ENCODE data around the gene LMF1.

Gene LMF1

DNA sequence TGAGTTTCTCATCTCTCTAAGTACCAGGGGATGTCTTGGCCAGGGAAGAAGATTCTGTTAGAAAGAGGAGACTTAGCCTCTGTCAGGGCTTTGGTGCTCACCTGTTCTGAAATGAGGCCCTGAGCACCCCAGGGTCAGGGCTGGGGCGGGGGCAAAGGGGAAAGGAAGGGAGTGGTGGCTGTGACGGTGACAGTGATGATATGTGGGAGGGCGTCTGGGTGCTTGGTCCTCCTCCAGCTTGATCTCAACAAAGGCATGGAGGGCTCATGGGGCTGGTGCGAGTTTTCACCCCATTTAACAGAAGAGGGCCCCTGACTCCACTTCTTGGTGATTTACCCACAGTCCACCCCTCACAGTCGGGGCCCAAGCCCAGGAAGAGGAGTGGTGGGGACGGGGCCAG lies 25.9 kb upstream of the LMF1 start:
- Mint-ChIP-seq H3K27me3 (peaks cover 25% of the 10 kb centered on the region), H3K4me3 (no peak overlapping the region), H3K4me1 (no peaks in the 10 kb centered on the region), H3K36me3 (no peaks in the 10 kb centered on the region), H3K27ac (no peak overlapping the region), H3K9me3 (no peaks in the 10 kb centered on the region)
- no peak for DNase-seq (ENCODE audit: low spot score in 2 of 2)
- no peak for ATAC-seq (ENCODE audit: low read depth)

- Mint-ChIP-seq H3K36me3 (no peaks in the 10 kb centered on the region), H3K27ac (no peak overlapping the region), H3K4me1 (no peaks in the 10 kb centered on the region), H3K4me3 (no peak overlapping the region), H3K9me3 (no peaks in the 10 kb centered on the region), H3K27me3 (peaks cover 25% of the 10 kb centered on the region)
- ATAC-seq (ENCODE audit: low read depth) (no peak), DNase-seq (ENCODE audit: low spot score in 2 of 2) (no peak)
Observed at GRCh38 chr16:995783-996182, 25.0 kb upstream of the LMF1 start.

GRCh38 chr16:995087-995486 lies 24.3 kb upstream of the LMF1 start:
- Mint-ChIP-seq H3K27me3 (peaks cover 25% of the 10 kb centered on the region), H3K27ac (no peak overlapping the region), H3K4me1 (no peaks in the 10 kb centered on the region), H3K4me3 (no peak overlapping the region), H3K9me3 (no peaks in the 10 kb centered on the region), H3K36me3 (no peaks in the 10 kb centered on the region)
- ATAC-seq (ENCODE audit: low read depth), result no peak
- no peak for DNase-seq (ENCODE audit: low spot score in 2 of 2)

- H3K27me3 Mint-ChIP-seq, result peaks cover 24% of the 10 kb centered on the region
- H3K4me1 Mint-ChIP-seq, result no peaks in the 10 kb centered on the region
- no peaks in the 10 kb centered on the region for H3K36me3 Mint-ChIP-seq
- ATAC-seq (ENCODE audit: low read depth) (no peak), DNase-seq (ENCODE audit: low spot score in 2 of 2) (no peak)
- no peak overlapping the region for H3K27ac Mint-ChIP-seq
- no peak overlapping the region for H3K4me3 Mint-ChIP-seq
- H3K9me3 Mint-ChIP-seq, result no peaks in the 10 kb centered on the region
Observed at GRCh38 chr16:993731-994130, 22.9 kb upstream of the LMF1 start.

GRCh38 chr16:991773-992172 lies 21.0 kb upstream of the LMF1 start:
- H3K4me3 Mint-ChIP-seq, result no peak overlapping the region
- no peak for ATAC-seq (ENCODE audit: low read depth)
- H3K27ac Mint-ChIP-seq, result no peak overlapping the region
- H3K36me3 Mint-ChIP-seq, result no peaks in the 10 kb centered on the region
- H3K27me3 Mint-ChIP-seq, result peaks cover 20% of the 10 kb centered on the region
- DNase-seq (ENCODE audit: low spot score in 2 of 2), result no peak
- no peaks in the 10 kb centered on the region for H3K9me3 Mint-ChIP-seq
- H3K4me1 Mint-ChIP-seq, result no peaks in the 10 kb centered on the region

- no peak overlapping the region for H3K27ac Mint-ChIP-seq
- no peaks in the 10 kb centered on the region for H3K9me3 Mint-ChIP-seq
- DNase-seq (ENCODE audit: low spot score in 2 of 2) (no peak), ATAC-seq (ENCODE audit: low read depth) (no peak)
- no peak overlapping the region for H3K4me3 Mint-ChIP-seq
- H3K36me3 Mint-ChIP-seq, result no peaks in the 10 kb centered on the region
- no peaks in the 10 kb centered on the region for H3K4me1 Mint-ChIP-seq
- peaks cover 16% of the 10 kb centered on the region for H3K27me3 Mint-ChIP-seq
Observed at GRCh38 chr16:991345-991744, 20.6 kb upstream of the LMF1 start.

- Mint-ChIP-seq H3K4me3 (no peak overlapping the region), H3K27ac (no peak overlapping the region), H3K36me3 (no peaks in the 10 kb centered on the region), H3K27me3 (peaks cover 15% of the 10 kb centered on the region), H3K9me3 (no peaks in the 10 kb centered on the region), H3K4me1 (no peaks in the 10 kb centered on the region)
- DNase-seq (ENCODE audit: low spot score in 2 of 2), result no peak
- ATAC-seq (ENCODE audit: low read depth), result no peak
Observed at GRCh38 chr16:990516-991291, 19.9 kb upstream of the LMF1 start.

DNA sequence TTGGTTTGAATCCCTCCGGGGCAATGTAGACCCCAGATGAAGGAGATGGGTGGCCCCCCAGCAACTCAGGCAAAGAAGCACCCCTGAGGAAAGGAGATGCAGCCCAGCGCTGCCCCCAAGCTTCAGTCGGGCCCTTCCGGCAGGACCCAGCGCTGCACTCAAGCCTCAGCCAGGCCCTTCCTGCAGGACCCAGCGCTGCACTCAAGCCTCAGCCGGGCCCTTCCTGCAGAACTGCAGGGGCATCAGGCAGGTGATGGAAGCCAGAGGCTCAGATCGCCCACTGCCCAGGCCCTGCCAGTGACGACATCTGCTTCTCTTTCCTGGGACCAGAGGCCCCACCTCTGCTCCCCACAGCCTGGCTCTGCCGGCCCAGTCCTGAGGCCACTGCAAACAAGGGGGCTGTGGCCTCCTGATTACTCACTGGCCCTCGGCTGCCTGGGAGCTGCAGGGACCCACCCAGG lies 18.6 kb upstream of the LMF1 start:
- ATAC-seq (ENCODE audit: low read depth) (no peak), DNase-seq (ENCODE audit: low spot score in 2 of 2) (no peak)
- no peaks in the 10 kb centered on the region for H3K36me3 Mint-ChIP-seq
- no peak overlapping the region for H3K4me3 Mint-ChIP-seq
- H3K27ac Mint-ChIP-seq, result no peak overlapping the region
- peaks cover 12% of the 10 kb centered on the region for H3K27me3 Mint-ChIP-seq
- H3K4me1 Mint-ChIP-seq, result no peaks in the 10 kb centered on the region
- no peaks in the 10 kb centered on the region for H3K9me3 Mint-ChIP-seq

DNA sequence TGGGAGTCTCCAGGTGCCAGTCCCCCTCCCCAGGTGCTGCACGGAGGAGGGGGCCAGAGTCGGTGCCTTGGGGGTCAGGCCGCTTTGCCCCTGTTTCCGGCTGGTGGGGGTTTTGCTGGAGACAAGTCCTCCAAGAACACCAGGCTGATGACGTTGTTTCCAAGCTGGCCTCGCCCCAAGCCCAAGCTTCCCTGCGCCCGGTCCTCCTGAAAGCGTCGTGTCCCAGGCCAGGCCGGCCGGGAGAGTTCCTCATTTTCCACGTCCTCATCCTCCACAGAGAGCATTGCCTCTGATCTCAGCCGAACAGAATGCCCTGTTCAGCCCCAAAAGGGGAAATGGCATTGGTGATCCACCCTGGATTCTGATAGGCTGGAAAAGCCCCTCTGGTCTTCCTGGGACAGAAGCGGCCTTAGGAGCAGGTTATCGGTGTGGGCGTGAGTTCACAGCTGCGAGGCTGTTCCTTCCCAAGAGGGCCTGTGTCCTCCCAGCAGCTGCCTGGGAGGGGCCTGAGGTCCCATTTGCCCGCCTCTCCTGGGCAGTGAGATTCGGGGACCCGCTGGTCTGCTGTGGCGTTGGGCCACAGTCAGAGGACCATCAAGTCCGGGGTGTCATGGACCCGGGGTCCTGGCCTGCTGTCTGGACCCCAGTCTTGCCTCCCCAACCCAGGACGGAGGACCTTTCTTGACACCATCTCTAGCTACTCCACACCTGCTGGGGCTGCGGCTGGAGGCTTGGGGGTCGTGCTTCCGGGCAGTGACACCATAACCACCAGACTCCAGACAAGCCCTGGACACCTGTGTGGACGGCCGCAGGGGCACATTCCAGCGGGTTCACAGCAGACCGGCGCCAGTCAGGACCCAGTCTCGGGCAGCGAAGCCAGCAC lies 17.9 kb upstream of the LMF1 start:
- Mint-ChIP-seq H3K9me3 (no peaks in the 10 kb centered on the region), H3K36me3 (no peaks in the 10 kb centered on the region), H3K4me3 (no peak overlapping the region), H3K27ac (no peak overlapping the region), H3K27me3 (peaks cover 6% of the 10 kb centered on the region), H3K4me1 (no peaks in the 10 kb centered on the region)
- no peak for ATAC-seq (ENCODE audit: low read depth)
- DNase-seq (ENCODE audit: low spot score in 2 of 2), result no peak

DNA sequence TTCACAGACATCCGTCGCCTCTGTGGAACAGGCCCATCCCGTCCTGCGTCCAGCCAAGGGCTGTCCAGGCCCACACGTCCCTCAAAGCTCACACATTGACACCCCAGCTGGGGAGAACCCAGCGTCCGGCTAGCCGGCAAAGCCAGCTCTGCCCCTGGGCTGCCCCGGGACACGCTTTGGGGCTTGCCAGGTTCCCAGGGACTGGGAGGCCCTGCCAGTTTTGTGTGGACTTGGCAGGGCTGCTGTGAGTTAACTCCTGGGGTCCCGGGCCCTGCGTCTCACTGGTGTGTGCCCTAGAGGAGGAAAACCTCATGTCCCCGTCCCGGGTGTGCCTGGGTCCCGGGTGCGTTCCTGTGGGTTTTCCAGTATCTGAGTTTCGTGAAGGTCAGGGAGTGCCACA lies 17.1 kb upstream of the LMF1 start:
- Mint-ChIP-seq H3K36me3 (no peaks in the 10 kb centered on the region), H3K27me3 (peaks cover 4% of the 10 kb centered on the region), H3K4me3 (no peak overlapping the region), H3K9me3 (no peaks in the 10 kb centered on the region), H3K4me1 (no peaks in the 10 kb centered on the region), H3K27ac (no peak overlapping the region)
- DNase-seq (ENCODE audit: low spot score in 2 of 2), result no peak
- no peak for ATAC-seq (ENCODE audit: low read depth)

DNA sequence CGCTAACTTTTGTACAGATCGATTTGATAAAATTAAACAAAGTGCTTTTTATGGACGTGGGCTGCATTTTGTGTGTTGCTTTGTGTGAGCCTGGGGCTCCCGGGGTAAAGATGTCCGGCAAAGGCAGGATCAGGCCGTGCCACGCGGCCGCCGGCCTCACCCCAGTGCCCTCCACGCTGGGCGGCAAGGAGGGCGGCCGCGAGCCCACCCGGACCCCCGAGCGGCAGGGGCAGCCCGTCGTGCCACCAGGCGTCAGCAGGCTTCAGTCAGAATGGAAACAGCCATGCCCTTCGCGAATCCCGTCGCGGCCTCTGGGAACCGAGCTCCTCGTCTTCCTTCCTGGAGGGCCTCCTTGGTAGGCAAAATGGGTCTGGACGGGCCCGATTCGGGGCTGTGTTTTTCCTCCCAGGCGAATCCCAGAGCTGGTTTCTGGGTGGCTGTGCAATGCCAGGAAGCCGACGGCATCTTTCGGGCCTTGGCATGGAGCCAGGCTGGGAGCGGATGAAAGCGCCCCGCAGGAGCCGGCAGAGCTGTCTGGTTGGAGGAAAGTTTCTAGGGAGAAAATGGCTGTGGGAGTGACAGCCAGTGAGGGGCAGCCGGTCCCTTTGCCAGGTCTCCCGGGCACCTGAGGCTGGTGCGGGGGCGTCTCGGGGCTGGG lies 16.3 kb upstream of the LMF1 start:
- peaks cover 7% of the 10 kb centered on the region for H3K27me3 Mint-ChIP-seq
- no peaks in the 10 kb centered on the region for H3K9me3 Mint-ChIP-seq
- ATAC-seq (ENCODE audit: low read depth) (no peak), DNase-seq (ENCODE audit: low spot score in 2 of 2) (no peak)
- H3K27ac Mint-ChIP-seq, result no peak overlapping the region
- no peaks in the 10 kb centered on the region for H3K4me1 Mint-ChIP-seq
- no peak overlapping the region for H3K4me3 Mint-ChIP-seq
- H3K36me3 Mint-ChIP-seq, result no peaks in the 10 kb centered on the region

GRCh38 chr16:986411-986810 lies 15.6 kb upstream of the LMF1 start:
- Mint-ChIP-seq H3K27me3 (peaks cover 7% of the 10 kb centered on the region), H3K27ac (no peak overlapping the region), H3K4me3 (no peak overlapping the region), H3K4me1 (no peaks in the 10 kb centered on the region), H3K36me3 (no peaks in the 10 kb centered on the region), H3K9me3 (no peaks in the 10 kb centered on the region)
- no peak for DNase-seq (ENCODE audit: low spot score in 2 of 2)
- ATAC-seq (ENCODE audit: low read depth), result no peak

DNA sequence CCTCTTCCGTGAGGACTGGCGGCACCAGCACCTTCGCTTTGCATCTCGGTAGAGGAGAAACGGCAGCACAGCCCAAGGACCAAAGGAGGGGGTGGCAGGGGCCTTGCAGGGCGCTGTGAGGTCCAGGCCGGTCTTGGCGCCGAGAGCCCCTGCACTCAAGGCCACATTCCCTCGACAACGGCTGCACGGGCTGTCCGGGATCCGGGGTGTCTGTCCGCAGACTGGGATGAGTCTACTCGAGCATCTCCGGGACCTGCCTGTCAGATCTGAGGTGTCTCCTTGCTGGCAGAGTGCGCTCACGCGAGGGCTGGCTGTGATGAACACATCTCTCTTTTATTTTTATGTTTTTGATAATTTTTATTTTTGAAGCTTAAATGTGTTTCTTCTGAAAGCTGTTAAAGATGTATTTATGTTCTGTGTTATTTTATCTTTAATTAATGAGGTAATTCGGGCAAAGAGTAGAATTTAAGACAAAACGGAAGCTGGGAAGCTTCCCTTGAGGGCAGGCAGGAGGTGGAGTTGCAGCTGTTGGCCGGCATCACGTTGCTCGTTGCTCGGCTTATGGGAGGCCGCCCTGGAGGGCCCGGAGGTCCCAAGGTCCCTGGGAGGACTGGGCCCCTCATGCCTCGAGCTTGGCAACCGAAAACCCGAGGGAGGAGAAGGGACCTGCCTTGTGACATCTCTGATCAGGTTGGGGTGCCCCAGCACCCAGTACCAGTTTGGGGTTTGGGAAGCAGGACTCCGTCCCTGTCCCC lies 15.0 kb upstream of the LMF1 start:
- no peak for DNase-seq (ENCODE audit: low spot score in 2 of 2)
- ATAC-seq (ENCODE audit: low read depth), result no peak
- Mint-ChIP-seq H3K27me3 (peaks cover 7% of the 10 kb centered on the region), H3K27ac (no peak overlapping the region), H3K9me3 (no peaks in the 10 kb centered on the region), H3K4me3 (no peak overlapping the region), H3K4me1 (peaks cover 3% of the 10 kb centered on the region), H3K36me3 (peaks cover 2% of the 10 kb centered on the region)
